Gastroesophageal sphincter (tissue), 3 donors: ENCODE results near the gene SNX25.

Experiments used
- EP300 ChIP-seq: sonication (generic); formaldehyde crosslinking; IDR thresholded peaks from one replicate; pipeline ENCODE4 v1.6.1; 2017; ENCODE audit warnings: antibody characterized with exemption, mild to moderate bottlenecking
- POLR2A ChIP-seq, 2 donors: fragments of 450-650 bp; IDR thresholded peaks; one replicate each; pipeline ENCODE4 v1.6.1; 2017; ENCODE audit warnings: antibody characterized with exemption in 2 of 2, mild to moderate bottlenecking in 2 of 2, moderate library complexity in 1 of 2
- POLR2AphosphoS5 ChIP-seq: sonication (generic); formaldehyde crosslinking; IDR thresholded peaks from one replicate; pipeline ENCODE4 v1.6.1; 2017; ENCODE audit warnings: antibody characterized with exemption
- TF ChIP-seq, protein P1 (sequence below), 4 experiments: fragments of 200-600 bp in 2 of 4; fragments of 450-650 bp in 2 of 4; sonication (generic) in 1 of 4; IDR thresholded peaks; one replicate each; pipeline ENCODE4 v1.5.1; 2017 to 2019; ENCODE audit warnings: antibody characterized with exemption in 4 of 4, mild to moderate bottlenecking in 2 of 4, moderate library complexity in 2 of 4

- TF ChIP-seq, protein P1, sequence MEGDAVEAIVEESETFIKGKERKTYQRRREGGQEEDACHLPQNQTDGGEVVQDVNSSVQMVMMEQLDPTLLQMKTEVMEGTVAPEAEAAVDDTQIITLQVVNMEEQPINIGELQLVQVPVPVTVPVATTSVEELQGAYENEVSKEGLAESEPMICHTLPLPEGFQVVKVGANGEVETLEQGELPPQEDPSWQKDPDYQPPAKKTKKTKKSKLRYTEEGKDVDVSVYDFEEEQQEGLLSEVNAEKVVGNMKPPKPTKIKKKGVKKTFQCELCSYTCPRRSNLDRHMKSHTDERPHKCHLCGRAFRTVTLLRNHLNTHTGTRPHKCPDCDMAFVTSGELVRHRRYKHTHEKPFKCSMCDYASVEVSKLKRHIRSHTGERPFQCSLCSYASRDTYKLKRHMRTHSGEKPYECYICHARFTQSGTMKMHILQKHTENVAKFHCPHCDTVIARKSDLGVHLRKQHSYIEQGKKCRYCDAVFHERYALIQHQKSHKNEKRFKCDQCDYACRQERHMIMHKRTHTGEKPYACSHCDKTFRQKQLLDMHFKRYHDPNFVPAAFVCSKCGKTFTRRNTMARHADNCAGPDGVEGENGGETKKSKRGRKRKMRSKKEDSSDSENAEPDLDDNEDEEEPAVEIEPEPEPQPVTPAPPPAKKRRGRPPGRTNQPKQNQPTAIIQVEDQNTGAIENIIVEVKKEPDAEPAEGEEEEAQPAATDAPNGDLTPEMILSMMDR (IDR thresholded peaks at IDR 0.05): no peak
- TF ChIP-seq POLR2A (IDR thresholded peaks at IDR 0.05) (no peak), POLR2AphosphoS5 (no peak), EP300 (no peak)
Observed at GRCh38 chr4:185293202-185293601, 83.8 kb downstream of the SNX25 start.
